H1 (cell line): ENCODE results near the gene CXorf49. TPM values are rescaled to one million over a fixed set of nuclear protein-coding genes. Genes with fewer than 3 reads are reported as not detected.

ENCODE experiments used
- CTCF ChIA-PET: fragments of 300-600 bp; sonication (Branson Sonifier 250); formaldehyde crosslinking; loops from one replicate; lab custom pipeline; 2021; ENCODE audit not compliant: partially characterized antibody; lab: Charles Lee
- POLR2A ChIA-PET: fragments of 300-600 bp; sonication (Branson Sonifier 250); formaldehyde crosslinking; loops from one replicate; lab custom pipeline; 2021; ENCODE audit warnings: inconsistent platforms; ENCODE audit not compliant: partially characterized antibody; lab: Charles Lee
- DNase-seq, 2 experiments: peaks; one replicate each; pipeline versions ENCODE4 v3.0.0 to v3.0.0-alpha.2; 2010 to 2022; ENCODE audit warnings: low spot score in 2 of 2, low read depth in 1 of 2, mixed read lengths in 1 of 2
- FAIRE-seq: peaks from 2 replicates; lab custom pipeline; 2011; peaks lifted over from hg19 to GRCh38; lab: Jason Lieb, UNC
- H2AFZ ChIP-seq: 2 replicates; pipeline ENCODE4 v1.8.1; 2012; ENCODE audit warnings: low read length, inconsistent platforms
- H2AK5ac ChIP-seq: 2 replicates; pipeline ENCODE4 v1.6.1; 2013; ENCODE audit warnings: low read depth, low read length
- H2BK120ac ChIP-seq: replicated peaks from 2 replicates; pipeline ENCODE3; 2013; ENCODE audit warnings: low read depth, low read length, inconsistent platforms
- H2BK12ac ChIP-seq: 2 replicates; pipeline ENCODE4 v1.6.1; 2013; ENCODE audit warnings: low read depth, low read length
- H2BK15ac ChIP-seq: 2 replicates; pipeline ENCODE4 v1.6.1; 2013; ENCODE audit warnings: low read length
- H2BK20ac ChIP-seq: 2 replicates; pipeline ENCODE4 v1.6.1; 2013; ENCODE audit warnings: low read length
- H2BK5ac ChIP-seq: 2 replicates; pipeline ENCODE4 v1.6.1; 2013; ENCODE audit warnings: low read depth, low read length
- H3K14ac ChIP-seq: 2 replicates; pipeline ENCODE4 v1.6.1; 2013; ENCODE audit warnings: inconsistent platforms; ENCODE audit not compliant: insufficient read length
- H3K18ac ChIP-seq: 2 replicates; pipeline ENCODE4 v1.6.1; 2013; ENCODE audit warnings: low read length; ENCODE audit errors: extremely low read depth
- H3K23ac ChIP-seq: 2 replicates; pipeline ENCODE4 v1.6.1; 2013; ENCODE audit warnings: inconsistent platforms; ENCODE audit not compliant: insufficient read length
- H3K23me2 ChIP-seq: 2 replicates; pipeline ENCODE4 v1.6.1; 2013; ENCODE audit warnings: low read depth, low read length
- H3K27ac ChIP-seq: 2 replicates; pipeline ENCODE4 v1.6.1; 2011; ENCODE audit warnings: low read depth, low read length, inconsistent platforms
- H3K27me3 ChIP-seq, 4 experiments: replicated peaks in 1 of 4; 1 replicate in 1 of 4; 2 replicates in 3 of 4; pipeline versions ENCODE4 v1.6.1 to v1.8.1; 2011 to 2013; ENCODE audit warnings: low read length in 3 of 4, mild to moderate bottlenecking in 3 of 4, inconsistent platforms in 2 of 4, mixed read lengths in 2 of 4, moderate library complexity in 1 of 4; ENCODE audit not compliant: control insufficient read depth in 3 of 4, insufficient read depth in 3 of 4; ENCODE audit errors: extremely low read depth in 1 of 4
- H3K36me3 ChIP-seq, 4 experiments: 2 replicates each; pipeline versions ENCODE4 v1.6.1 to v1.8.1; 2011 to 2013; ENCODE audit warnings: mild to moderate bottlenecking in 4 of 4, low read length in 3 of 4, moderate library complexity in 2 of 4, control low read depth in 1 of 4, inconsistent platforms in 1 of 4; ENCODE audit not compliant: insufficient read depth in 4 of 4, control insufficient read depth in 2 of 4
- H3K4ac ChIP-seq: replicated peaks from 2 replicates; pipeline ENCODE3; 2013; ENCODE audit warnings: low read length, low read depth, mixed read lengths, inconsistent platforms; ENCODE audit not compliant: insufficient read length
- H3K4me1 ChIP-seq, 4 experiments: replicated peaks in 1 of 4; 1 replicate in 1 of 4; 2 replicates in 3 of 4; pipeline versions ENCODE4 v1.6.1 to v1.8.1; 2011 to 2013; ENCODE audit warnings: low read length in 3 of 4, inconsistent platforms in 2 of 4, mixed read lengths in 1 of 4; ENCODE audit not compliant: insufficient read depth in 4 of 4, control insufficient read depth in 3 of 4
- H3K4me2 ChIP-seq, 2 experiments: 2 replicates each; pipeline versions ENCODE4 v1.6.1 to v1.8.1; 2011 to 2013; ENCODE audit warnings: low read depth in 2 of 2, low read length in 2 of 2, control low read depth in 1 of 2, inconsistent platforms in 1 of 2, mild to moderate bottlenecking in 1 of 2; ENCODE audit not compliant: insufficient read depth in 1 of 2
- H3K4me3 ChIP-seq, 4 experiments: fragments of 200-600, 300-600 bp in 1 of 4; sonication (generic), shearing (Covaris generic), sonication (Bioruptor Twin) in 1 of 4; 2 replicates each; pipeline versions ENCODE4 v1.5.1 to v1.8.1; 2011 to 2016; ENCODE audit warnings: low read length in 4 of 4, low read depth in 3 of 4, control low read depth in 2 of 4, inconsistent platforms in 2 of 4, mild to moderate bottlenecking in 2 of 4, mixed read lengths in 1 of 4, moderate library complexity in 1 of 4; ENCODE audit not compliant: insufficient read depth in 2 of 4; ENCODE audit errors: extremely low read depth in 1 of 4
- H3K56ac ChIP-seq: replicated peaks from 2 replicates; pipeline ENCODE3; 2013; ENCODE audit warnings: low read depth, mild to moderate bottlenecking, mixed read lengths, low read length, inconsistent platforms; ENCODE audit not compliant: insufficient read length
- H3K79me1 ChIP-seq: 2 replicates; pipeline ENCODE4 v1.6.1; 2013; ENCODE audit warnings: low read depth, low read length, control low read depth
- H3K79me2 ChIP-seq, 2 experiments: 2 replicates each; pipeline versions ENCODE4 v1.6.1 to v1.8.1; 2012 to 2013; ENCODE audit warnings: low read length in 2 of 2, mild to moderate bottlenecking in 2 of 2, inconsistent platforms in 1 of 2; ENCODE audit not compliant: insufficient read depth in 2 of 2, control insufficient read depth in 1 of 2
- H3K9ac ChIP-seq, 4 experiments: replicated peaks in 1 of 4; 1 replicate in 1 of 4; 2 replicates in 3 of 4; pipeline versions ENCODE4 v1.6.1 to v1.8.1; 2011 to 2013; ENCODE audit warnings: low read depth in 3 of 4, low read length in 3 of 4, control low read depth in 2 of 4, mild to moderate bottlenecking in 2 of 4, moderate library complexity in 2 of 4, inconsistent platforms in 1 of 4; ENCODE audit errors: extremely low read depth in 1 of 4
- H3K9me3 ChIP-seq, 2 experiments: 2 replicates each; pipeline versions ENCODE4 v1.6.1 to v1.8.1; 2012 to 2013; ENCODE audit warnings: mild to moderate bottlenecking in 2 of 2, moderate library complexity in 2 of 2, control low read depth in 1 of 2, inconsistent platforms in 1 of 2, low read depth in 1 of 2, low read length in 1 of 2, mixed read lengths in 1 of 2; ENCODE audit not compliant: insufficient read depth in 2 of 2
- H4K20me1 ChIP-seq, 2 experiments: replicated peaks in 1 of 2; 2 replicates each; pipeline versions ENCODE3 to v1.8.1; 2011 to 2013; ENCODE audit warnings: inconsistent platforms in 2 of 2, low read length in 2 of 2, mild to moderate bottlenecking in 1 of 2; ENCODE audit not compliant: insufficient read depth in 2 of 2, control insufficient read depth in 1 of 2
- H4K5ac ChIP-seq: 2 replicates; pipeline ENCODE4 v1.6.1; 2013; ENCODE audit warnings: low read length, low read depth, mixed read lengths, inconsistent platforms; ENCODE audit not compliant: insufficient read length
- H4K8ac ChIP-seq: 2 replicates; pipeline ENCODE4 v1.8.0; 2013; ENCODE audit warnings: mild to moderate bottlenecking, moderate library complexity, low read length, inconsistent platforms; ENCODE audit not compliant: insufficient read depth; ENCODE audit errors: extremely low read depth
- H4K91ac ChIP-seq: replicated peaks from 2 replicates; pipeline ENCODE3; 2013; ENCODE audit warnings: low read length, mixed read lengths, inconsistent platforms; ENCODE audit not compliant: insufficient read length
- CREB1 ChIP-seq: IDR thresholded peaks from 2 replicates; pipeline ENCODE4 v1.6.1; 2012; ENCODE audit warnings: inconsistent platforms
- CTBP2 ChIP-seq: IDR thresholded peaks from 2 replicates; pipeline ENCODE4 v1.7.0; 2011; ENCODE audit warnings: borderline replicate concordance, mild to moderate bottlenecking, moderate library complexity, mixed read lengths, low read length; ENCODE audit not compliant: insufficient read depth, insufficient read length
- EGR1 ChIP-seq: IDR thresholded peaks from 2 replicates; pipeline ENCODE4 v1.6.1; 2011; ENCODE audit warnings: low read depth, low read length, borderline replicate concordance
- HDAC2 ChIP-seq, 2 experiments: fragments of 300-600 bp in 1 of 2; sonication (generic) in 1 of 2; IDR thresholded peaks; 2 replicates each; pipeline ENCODE4 v1.6.1; 2011 to 2012; ENCODE audit warnings: low read depth in 2 of 2, low read length in 2 of 2, mild to moderate bottlenecking in 2 of 2, moderate library complexity in 2 of 2, borderline replicate concordance in 1 of 2, inconsistent platforms in 1 of 2
- JUN ChIP-seq: IDR thresholded peaks from 2 replicates; pipeline ENCODE4 v1.6.1; 2011; ENCODE audit warnings: low read depth, mild to moderate bottlenecking, improper control_type of control experiment, low read length
- KDM1A ChIP-seq: fragments of 200-600, 300-600 bp; sonication (generic); IDR thresholded peaks from 2 replicates; pipeline ENCODE4 v1.7.1; 2016; ENCODE audit warnings: mild to moderate bottlenecking, low read length, borderline replicate concordance
- TBP ChIP-seq: IDR thresholded peaks from 2 replicates; pipeline ENCODE4 v1.6.1; 2011; ENCODE audit warnings: low read depth, low read length, improper control_type of control experiment
- YY1 ChIP-seq: IDR thresholded peaks from 2 replicates; pipeline ENCODE4 v1.6.1; 2011; ENCODE audit warnings: low read depth, mild to moderate bottlenecking, low read length
- WGBS, 2 experiments: shearing (Covaris generic) in 1 of 2; methylation state at CpG; one replicate each; pipeline versions ENCODE4 v1.1.6 to v1.1.7; 2013 to 2015; ENCODE audit warnings: low lambda C conversion rate in 2 of 2, mixed read lengths in 2 of 2, inconsistent platforms in 1 of 2, low coverage in 1 of 2, missing lambda C conversion rate in 1 of 2; ENCODE audit not compliant: insufficient replicate concordance in 2 of 2, insufficient coverage in 1 of 2, insufficient read length in 1 of 2; ENCODE audit errors: extremely low coverage in 1 of 2, missing lambda C conversion rate in 1 of 2; 5-methylcytosine and 5-hydroxymethylcytosine counted together
- polyA plus RNA-seq, 7 experiments: library from polyadenylated mRNA; depleted of rRNA in 3 of 7; stranded (reverse) in 5 of 7; unstranded in 2 of 7; fragments of >200 nt in 5 of 7; fragments of 200-250 nt in 2 of 7; gene quantifications; 1 replicate in 5 of 7; 2 replicates in 1 of 7; 4 replicates in 1 of 7; pipeline versions ENCODE4 v1.2.1 to v1.2.3, GENCODE V29; 2011 to 2013; ENCODE audit warnings: missing spikeins in 2 of 7, mixed read lengths in 2 of 7
- total RNA-seq: library from RNA; stranded (reverse); fragmentation: NEBNext Ultra II Directional; extraction: Animal tissue kit (Norgen Biotek cat#: 25700); gene quantifications from 2 replicates; pipeline ENCODE4 v1.2.1, GENCODE V29; 2021

Gene CXorf49
- total and polyA plus RNA-seq, 2 of the 8 experiments (the other 6 are each of a cell fraction or from before 2014, with no cell fraction given) = not detected

- H2BK120ac ChIP-seq = no peak within 1 kb of the TSS
- no peak within 1 kb of the TSS for H2AK5ac ChIP-seq
- H3K23me2 ChIP-seq = no peaks in the 10 kb centered on the region
- no peaks in the 10 kb centered on the region for H3K9me3 ChIP-seq
- no peaks in the 10 kb centered on the region for H4K20me1 ChIP-seq
- no peaks in the 10 kb centered on the region for H3K36me3 ChIP-seq
- no peak within 1 kb of the TSS for H2BK12ac ChIP-seq
- no peak within 1 kb of the TSS for H2BK20ac ChIP-seq
- H3K18ac ChIP-seq = no peak within 1 kb of the TSS
- WGBS, 2 experiments = 92% methylated on average over 16 of the region's 50 CpGs; no CpG with 5 or more reads in 1 of the 2 experiments
- H3K27me3 ChIP-seq = no peaks in the 10 kb centered on the region
- H4K5ac ChIP-seq = no peak within 1 kb of the TSS
- CTCF ChIA-PET = interaction anchor here (1.0 kb wide), 2 partner anchors 45 to 203 kb away, joined by 3 read pairs; no protein-coding TSS in a partner anchor
- H3K9ac ChIP-seq = no peak within 1 kb of the TSS
- no peak within 1 kb of the TSS for H4K8ac ChIP-seq
- POLR2A ChIA-PET = no interaction called here
- H2AFZ ChIP-seq = no peak within 1 kb of the TSS
- no peak within 1 kb of the TSS for H4K91ac ChIP-seq
- H3K79me2 ChIP-seq = no peaks in the 10 kb centered on the region
- no peak within 1 kb of the TSS for H2BK5ac ChIP-seq
- no peaks in the 10 kb centered on the region for H3K79me1 ChIP-seq
- H3K27ac ChIP-seq = no peak within 1 kb of the TSS
- H3K4me3 ChIP-seq = no peak within 1 kb of the TSS
- no peak within 1 kb of the TSS for H3K14ac ChIP-seq
- FAIRE-seq (no peak), DNase-seq (no peak)
- H3K4me2 ChIP-seq = no peak within 1 kb of the TSS
- no peaks in the 10 kb centered on the region for H3K4me1 ChIP-seq
- H3K23ac ChIP-seq = no peak within 1 kb of the TSS
- H2BK15ac ChIP-seq = no peak within 1 kb of the TSS
- no peak within 1 kb of the TSS for H3K4ac ChIP-seq
- no peak within 1 kb of the TSS for H3K56ac ChIP-seq
- no peak for TF ChIP-seq TBP
- TF ChIP-seq EGR1 = no peak
- no peak for TF ChIP-seq HDAC2 (IDR thresholded peaks at IDR 0.05; ENCODE audit: borderline replicate concordance in 1 of 2, low read depth in 2 of 2, low read length in 2 of 2)
- TF ChIP-seq KDM1A = no peak
- no peak for TF ChIP-seq YY1
- no peak for TF ChIP-seq CTBP2
- TF ChIP-seq CREB1 = no peak
- no peak for TF ChIP-seq JUN
These were observed 50.5 kb downstream of the CXorf49 start, which contains the start of gene LOC101059915 for GRCh38 chrX:71667328-71668247. Gene LOC101059915, plus strand, starts transcription at chrX:71667546.
